ENCODE data around the gene SPATA3.
"Not testable (repeated sequence)": the region's sequence is repeated elsewhere in the genome, so short reads cannot be mapped to it uniquely, and the experiment has no call there.

The SPATA3 gene

DNA sequence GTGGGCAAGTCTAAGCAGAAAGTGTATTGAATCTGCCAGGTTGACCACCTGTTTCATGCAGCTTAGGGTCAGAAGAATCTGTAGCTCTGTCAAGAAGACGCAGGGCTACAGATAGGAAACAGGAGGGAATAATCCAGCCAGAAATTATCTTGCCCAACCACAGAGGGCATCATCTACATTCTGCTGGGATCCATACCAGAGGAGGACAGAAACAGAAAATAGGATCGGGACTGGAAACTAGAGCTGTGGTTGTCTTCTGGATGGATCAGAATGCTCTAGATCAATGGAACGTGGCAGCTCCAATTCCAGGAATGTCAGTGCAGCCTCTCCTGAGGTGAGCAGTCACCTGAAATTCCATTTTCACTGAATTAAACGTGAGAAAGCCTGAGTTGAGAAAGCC lies 3.6 kb downstream of the SPATA3 start:
- no peak for DNase-seq

DNA sequence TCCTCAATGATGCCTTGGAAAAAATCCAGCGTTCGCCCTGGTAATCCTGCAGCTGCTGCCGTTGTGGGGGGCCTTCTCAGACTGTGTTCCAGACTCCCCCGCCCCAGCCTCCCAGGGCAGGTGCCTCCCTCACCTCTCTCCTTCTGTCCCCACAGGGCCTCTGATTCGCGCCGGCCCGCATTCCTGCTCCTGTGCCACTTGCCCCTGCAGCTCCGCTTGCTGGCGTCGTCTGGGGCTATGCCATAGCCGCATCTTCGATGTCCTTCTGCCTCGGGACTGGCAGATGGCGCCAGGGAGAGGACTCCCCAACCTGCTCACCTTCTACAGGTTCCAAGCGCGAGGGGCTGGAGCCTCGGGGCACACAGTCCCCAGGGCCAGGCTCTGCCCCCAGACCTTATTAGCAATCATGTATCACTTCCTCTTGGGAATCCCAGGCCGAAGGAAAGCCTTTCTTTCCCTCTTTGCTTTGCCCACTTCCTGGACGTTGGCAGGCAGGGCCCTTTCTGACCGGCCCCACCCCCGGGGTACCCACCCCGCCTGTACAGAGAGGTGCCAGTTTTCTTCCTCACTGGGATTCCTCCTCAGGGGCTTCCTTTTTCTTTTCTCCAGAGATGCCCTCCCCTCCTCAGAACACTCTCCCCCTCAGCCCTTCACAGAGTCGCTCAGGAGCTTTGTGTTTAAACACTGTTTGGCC lies 4.4 kb downstream of the SPATA3 start:
- peak; percentile 24 for DNase-seq

GRCh38 chr2:231001036-231001435 lies 5.1 kb downstream of the SPATA3 start:
- no peak for DNase-seq

DNA sequence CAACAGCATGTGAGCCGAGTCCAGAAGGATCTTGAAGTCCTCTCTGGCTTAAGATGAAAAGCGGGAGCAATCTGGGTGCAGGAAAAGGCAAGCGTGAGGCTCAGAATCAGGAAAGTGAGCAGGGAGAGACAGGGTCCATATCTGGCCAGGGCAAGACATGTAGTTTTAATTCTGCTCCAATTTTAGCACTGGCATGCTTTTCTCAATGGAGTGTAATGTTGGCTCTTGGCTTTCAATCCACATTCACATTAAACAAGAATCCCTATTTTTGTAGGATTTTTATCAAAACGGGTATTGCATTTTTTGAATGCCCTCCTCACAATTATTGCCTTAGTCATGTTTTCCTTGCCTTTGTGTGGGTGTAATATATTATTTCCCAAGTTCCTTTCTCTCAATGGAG lies 6.0 kb downstream of the SPATA3 start:
- no peak for DNase-seq

DNA sequence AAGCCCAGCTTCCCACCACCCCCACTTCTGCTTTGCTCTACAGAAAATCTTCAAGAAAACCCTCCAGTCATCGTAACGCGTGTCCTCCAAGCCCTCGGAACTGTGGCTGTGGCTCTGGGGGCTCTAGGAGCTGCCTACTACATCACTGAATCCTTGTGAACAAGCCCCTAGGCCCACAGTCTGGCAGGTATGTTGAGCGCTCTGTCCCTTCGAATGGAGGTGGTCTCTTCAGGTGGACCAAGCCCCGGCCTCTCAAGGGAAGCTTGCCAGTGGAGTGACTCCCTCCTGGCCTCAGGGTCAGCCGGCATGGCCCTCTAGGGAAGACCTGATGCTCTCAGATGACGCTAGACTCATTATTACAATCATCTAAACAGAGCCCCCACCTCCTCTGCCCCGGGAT lies 6.7 kb downstream of the SPATA3 start:
- no peak for DNase-seq

GRCh38 chr2:231003186-231003585 lies 7.3 kb downstream of the SPATA3 start:
- no peak for DNase-seq

- DNase-seq = not testable (repeated sequence)
Observed at GRCh38 chr2:231004930-231005329, 9.0 kb downstream of the SPATA3 start.

DNA sequence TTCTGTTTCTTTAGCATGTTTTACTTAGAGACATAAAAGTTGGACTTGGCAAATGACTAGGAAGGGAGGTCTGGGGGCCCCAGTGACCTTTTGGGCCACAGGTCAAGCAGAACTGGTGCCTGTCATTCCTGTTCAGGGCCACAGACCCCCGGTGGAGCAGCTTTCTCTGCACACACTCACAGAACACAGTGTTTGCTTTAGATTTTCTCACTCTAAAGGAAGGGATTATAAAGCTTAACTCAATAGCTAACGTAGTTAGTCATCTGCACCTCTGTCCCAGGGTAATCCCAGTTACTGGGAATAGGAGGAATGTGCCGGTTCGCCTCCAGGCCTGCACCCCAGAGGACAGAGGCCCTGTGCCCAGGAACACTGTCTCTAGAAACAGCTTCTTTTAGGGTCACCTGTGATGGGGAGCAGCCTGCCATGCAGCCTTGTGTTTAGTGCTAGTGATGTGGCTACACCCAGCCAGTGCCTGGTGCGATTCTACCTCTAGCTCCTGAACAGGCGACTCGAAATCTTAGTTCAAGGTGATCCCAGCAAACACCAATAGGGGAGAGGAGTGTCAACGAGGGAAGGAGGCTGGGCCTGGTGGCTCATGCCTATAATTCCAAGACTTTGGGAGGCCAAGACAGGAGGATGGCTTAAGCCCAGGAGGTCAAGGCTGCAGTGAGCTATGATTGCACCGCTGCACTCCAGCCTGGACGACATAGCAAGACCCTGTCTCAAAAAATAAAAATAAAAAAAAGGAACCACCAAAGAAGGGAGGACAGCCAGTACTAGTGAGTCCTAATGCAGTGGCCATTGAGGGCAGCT lies 11.6 kb downstream of the SPATA3 start:
- no peak for DNase-seq

- no peak for DNase-seq
Observed at GRCh38 chr2:231008131-231008530, 12.2 kb downstream of the SPATA3 start.

DNA sequence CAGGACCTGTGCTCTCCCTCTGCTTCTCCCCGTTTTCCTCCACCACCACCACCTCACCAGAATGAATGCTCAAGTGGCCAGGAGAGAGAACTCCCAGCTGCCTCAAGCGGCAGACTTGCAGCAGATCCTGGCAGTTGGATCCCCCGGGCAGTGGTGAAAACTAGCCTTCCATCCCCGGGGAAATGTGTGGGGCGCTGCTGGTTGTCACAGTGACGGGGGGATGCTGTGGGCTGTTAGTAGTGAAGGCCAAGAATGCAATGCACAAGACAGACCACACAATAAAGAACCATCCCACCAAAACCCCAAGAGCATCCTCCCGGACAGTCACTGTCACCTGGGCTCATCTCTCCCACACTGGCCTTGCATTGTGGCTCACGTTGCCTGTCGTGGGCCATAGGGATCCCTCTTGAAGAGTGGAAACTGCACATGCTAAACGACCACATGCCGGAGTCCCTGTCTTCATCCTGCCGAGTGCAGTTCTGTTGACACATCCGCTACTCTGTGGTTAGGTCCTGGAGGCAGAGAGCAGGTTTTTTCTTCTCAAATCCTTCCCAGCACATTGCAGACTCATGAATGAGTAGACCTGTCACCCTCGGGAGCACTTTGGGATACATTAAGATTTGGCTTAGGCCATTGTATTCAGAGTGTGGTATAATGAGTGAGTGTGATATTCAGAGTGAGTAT lies 13.5 kb downstream of the SPATA3 start:
- DNase-seq = no peak

DNA sequence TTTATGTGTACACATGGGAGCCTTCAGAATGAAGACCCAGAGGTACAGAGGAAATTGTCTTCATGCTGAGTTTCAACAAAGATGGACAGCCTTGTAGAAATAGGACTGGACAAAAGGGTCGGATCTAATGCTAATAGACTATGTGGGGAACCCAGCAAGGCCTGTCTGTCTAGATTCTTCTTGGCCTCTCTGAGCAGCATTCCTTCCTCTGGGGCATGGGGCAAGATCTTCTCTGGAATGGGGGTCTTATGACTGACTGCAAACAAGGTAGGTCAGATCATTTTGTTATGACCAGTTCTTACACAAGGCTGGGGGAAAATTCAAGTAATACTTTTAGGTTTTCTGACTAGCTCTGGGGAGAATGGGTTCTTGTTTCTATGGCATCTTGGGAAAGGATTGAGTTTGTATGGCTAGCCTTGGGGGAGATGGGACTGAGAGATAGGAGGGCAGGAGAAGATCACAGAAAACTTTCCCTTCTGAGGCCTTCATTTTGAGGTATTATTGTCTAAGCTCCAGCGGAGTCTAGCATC lies 14.3 kb downstream of the SPATA3 start:
- no peak for DNase-seq

DNA sequence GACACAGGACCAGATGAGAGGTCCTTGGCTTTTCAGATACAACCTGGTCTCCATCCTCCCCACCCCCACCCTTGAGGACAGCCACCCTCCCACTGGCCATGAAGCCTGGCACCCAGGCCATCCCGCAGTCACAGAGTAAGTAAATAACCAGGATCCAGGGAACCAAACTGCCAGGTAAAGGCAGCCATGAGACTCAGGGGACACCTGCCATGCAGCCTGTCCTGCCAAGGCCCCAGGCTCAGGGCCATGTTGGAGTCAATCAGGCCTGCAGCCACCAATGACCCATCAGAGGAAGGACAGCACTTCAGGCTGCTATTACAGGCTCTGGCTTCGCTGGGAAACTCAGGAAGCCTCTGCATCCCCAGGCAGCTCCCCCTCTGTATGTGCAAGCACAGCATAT lies 15.6 kb downstream of the SPATA3 start:
- no peak for DNase-seq

GRCh38 chr2:231012463-231012862 lies 16.5 kb downstream of the SPATA3 start:
- no peak for DNase-seq

- no peak for DNase-seq
Observed at GRCh38 chr2:231013820-231014219, 17.9 kb downstream of the SPATA3 start.

GRCh38 chr2:231015478-231015877 lies 19.6 kb downstream of the SPATA3 start:
- DNase-seq = no peak

- DNase-seq = no peak
Observed at GRCh38 chr2:231015926-231016325, 20.0 kb downstream of the SPATA3 start.

GRCh38 chr2:231016566-231017230 lies 20.8 kb downstream of the SPATA3 start:
- DNase-seq = no peak

DNA sequence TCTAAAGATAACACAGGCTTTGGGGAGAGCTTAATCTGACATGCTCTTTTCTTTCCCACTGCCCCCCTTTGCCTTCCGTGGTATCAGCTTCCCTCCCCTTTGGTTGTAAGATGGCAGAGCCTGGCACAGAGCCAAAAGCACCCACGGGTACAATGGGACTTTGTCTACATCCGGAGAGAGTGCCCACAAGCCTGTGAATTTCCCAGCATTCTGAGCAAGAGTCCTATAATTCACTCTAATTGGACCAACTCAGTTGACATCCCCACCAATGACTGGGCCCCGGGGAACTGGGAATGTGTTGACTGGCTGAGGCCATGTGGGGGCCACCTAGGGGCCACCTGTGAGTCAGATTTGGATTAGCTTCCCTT lies 21.3 kb downstream of the SPATA3 start:
- DNase-seq = peak; percentile 75

DNA sequence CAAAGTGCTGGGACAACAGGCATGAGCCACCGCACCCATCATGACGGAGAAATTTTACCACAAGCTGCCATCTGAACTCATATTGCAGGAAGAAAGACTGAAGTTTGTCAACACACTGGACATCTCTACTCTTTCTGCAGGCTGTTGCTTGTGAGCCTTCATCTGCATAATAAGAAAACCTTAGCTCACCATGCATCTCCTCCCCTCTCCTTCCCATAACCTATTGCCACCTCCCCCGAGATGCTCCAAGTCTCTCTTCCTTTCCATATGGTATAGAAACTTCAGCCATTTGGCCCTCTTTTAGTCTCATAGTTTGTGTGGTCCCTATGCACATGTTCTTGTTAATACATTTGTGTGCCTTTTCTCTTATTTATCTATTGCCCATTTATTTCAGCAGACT lies 22.3 kb downstream of the SPATA3 start:
- DNase-seq = no peak

DNA sequence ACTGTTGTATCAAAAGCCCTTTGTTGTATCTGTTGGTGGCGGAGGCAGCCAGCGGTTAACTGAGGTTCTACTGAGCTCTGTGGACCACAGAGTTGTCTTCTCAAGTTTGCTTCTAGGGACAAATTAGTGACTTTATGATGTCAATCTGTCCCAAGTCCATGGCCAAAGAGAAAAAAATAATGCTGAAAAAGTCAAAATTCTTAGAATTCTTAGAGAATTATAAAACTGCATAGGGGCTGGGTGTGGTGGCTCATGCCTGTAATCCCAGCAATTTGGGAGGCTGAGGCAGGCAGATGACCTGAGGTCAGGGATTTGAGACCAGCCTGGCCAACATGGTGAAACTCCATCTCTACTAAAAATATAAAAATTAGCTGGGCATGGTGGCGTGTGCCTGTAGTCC lies 29.1 kb downstream of the SPATA3 start:
- DNase-seq = not testable (repeated sequence)

GRCh38 chr2:231028889-231029288 lies 33.0 kb downstream of the SPATA3 start:
- no peak for DNase-seq

DNA sequence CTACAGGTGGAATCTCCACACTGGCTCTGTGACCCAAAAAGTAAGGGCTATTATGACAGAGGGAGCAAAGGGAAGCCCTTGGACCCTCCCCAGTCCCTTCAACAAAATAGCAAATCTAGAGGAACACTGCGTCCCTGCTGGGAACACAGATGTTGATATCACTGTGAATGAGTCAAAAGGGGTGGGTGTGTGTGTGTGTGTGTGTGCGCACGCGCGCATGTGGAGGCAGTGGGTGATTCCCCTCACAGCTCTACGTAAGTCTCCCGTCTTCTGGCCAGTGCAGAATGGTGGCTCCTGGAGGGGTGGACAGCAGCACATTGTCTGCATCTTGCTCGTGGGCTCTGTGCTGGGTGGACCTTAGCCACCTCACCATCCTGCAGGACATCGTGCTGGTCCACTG lies 33.6 kb downstream of the SPATA3 start:
- DNase-seq = no peak

- no peak for DNase-seq
Observed at GRCh38 chr2:231030725-231031124, 34.8 kb downstream of the SPATA3 start.
